CD4-positive, alpha-beta T cell treated with Interleukin-17A for 1 hour (primary cell): ENCODE data around the gene ZFP91.
A peak's percentile ranks its signal among the peaks of the same experiment; 100 is the strongest.
"Not testable (repeated sequence)": the region's sequence is repeated elsewhere in the genome, so short reads cannot be mapped to it uniquely, and the experiment has no call there.

Experiments
- DNase-seq: peaks from one replicate; pipeline ENCODE4 v3.0.0-alpha.2; 2020

ZFP91 gene, protein sequence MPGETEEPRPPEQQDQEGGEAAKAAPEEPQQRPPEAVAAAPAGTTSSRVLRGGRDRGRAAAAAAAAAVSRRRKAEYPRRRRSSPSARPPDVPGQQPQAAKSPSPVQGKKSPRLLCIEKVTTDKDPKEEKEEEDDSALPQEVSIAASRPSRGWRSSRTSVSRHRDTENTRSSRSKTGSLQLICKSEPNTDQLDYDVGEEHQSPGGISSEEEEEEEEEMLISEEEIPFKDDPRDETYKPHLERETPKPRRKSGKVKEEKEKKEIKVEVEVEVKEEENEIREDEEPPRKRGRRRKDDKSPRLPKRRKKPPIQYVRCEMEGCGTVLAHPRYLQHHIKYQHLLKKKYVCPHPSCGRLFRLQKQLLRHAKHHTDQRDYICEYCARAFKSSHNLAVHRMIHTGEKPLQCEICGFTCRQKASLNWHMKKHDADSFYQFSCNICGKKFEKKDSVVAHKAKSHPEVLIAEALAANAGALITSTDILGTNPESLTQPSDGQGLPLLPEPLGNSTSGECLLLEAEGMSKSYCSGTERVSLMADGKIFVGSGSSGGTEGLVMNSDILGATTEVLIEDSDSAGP

GRCh38 chr11:58578635-58579191 lies at the start of gene ZFP91:
Gene ZFP91 (plus strand): TSS chr11:58579063. CDS start chr11:58579282, 219 bp downstream.
- DNase-seq, result peak; percentile 98

- peak; percentile 53 for DNase-seq
Measured at GRCh38 chr11:58530236-58530635, 48.6 kb upstream of the ZFP91 start.

DNA sequence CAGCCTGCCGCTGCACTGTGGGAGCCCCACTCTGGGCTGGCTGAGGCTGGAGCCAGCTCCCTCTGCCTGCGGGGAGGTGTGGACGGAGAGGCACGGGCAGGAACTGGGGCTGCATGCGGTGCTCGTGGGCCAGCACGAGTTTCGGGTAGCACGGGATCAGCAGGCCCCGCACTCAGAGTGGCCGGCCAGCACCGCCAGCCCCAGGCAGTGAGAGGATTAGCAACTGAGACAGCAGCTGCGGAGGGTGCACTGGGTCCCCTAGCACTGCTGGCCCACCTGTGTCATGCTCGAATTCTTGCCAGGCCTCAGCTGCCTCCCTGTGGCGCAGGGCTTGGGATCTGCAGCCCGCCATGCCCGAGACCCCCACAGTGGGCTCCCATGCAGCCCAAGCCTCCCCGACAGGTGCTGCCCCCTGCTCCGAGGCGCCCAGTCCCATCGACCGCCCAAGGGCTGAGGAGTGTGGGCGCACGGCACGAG lies 47.0 kb upstream of the ZFP91 start:
- DNase-seq, result no peak

- DNase-seq, result no peak
Measured at GRCh38 chr11:58546841-58547240, 32.0 kb upstream of the ZFP91 start.

- no peak for DNase-seq
Measured at GRCh38 chr11:58549644-58550043, 29.2 kb upstream of the ZFP91 start.

- no peak for DNase-seq
Measured at GRCh38 chr11:58560842-58561241, 18.0 kb upstream of the ZFP91 start.

- no peak for DNase-seq
Measured at GRCh38 chr11:58561394-58562098, 17.3 kb upstream of the ZFP91 start.

DNA sequence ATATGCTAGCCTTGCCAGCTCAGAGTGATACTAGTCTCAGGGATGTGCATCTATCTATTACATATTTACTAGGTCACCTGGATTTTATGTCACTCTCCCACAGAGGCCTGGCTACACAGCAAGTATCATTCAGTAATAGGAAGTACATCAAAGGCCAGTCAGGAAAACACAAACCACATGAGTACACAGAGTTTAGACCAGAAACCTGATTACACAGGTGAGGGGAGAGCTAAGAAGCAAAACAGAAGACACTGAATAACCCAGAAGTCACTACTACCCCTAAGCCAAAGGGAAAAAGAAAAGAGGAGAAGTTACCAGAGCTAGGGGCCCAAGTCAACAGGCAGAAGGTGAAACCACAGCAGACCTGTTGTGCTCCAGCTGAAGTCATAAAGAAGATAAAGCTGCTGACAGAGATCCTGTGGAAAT lies 16.5 kb upstream of the ZFP91 start:
- peak; percentile 47 for DNase-seq

- DNase-seq, result peak; percentile 30
Measured at GRCh38 chr11:58564231-58564630, 14.6 kb upstream of the ZFP91 start.

DNA sequence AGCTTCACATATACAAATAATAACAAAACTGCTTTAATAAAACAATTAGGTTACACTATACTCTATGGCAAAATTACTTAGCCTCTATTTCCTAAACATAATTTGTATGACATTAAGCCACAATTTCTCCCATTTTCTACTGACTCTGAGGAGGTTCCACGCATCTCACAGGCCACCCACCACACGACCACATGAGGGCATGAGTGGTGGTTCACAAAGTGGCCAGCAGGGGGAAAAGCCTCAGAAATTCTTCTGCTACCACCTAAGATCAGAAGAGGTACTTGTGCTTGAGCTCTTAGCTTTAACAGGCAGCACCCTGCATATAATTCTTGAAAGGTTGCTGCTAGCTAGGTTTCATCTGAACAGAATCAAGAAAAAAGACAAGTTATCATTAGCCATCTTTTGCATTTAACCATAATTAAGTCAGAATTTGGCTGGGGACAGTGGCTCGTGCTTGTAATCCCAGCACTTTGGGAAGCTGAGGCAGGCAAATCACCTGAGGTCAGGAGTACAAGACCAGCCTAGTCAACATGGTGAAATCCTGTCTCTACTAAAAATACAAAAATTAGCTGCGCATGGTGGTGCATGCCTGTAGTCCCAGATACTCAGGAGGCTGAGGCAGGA lies 10.9 kb upstream of the ZFP91 start:
- peak; percentile 86 for DNase-seq

GRCh38 chr11:58572906-58573305 lies 6.0 kb upstream of the ZFP91 start:
- not testable (repeated sequence) for DNase-seq

DNA sequence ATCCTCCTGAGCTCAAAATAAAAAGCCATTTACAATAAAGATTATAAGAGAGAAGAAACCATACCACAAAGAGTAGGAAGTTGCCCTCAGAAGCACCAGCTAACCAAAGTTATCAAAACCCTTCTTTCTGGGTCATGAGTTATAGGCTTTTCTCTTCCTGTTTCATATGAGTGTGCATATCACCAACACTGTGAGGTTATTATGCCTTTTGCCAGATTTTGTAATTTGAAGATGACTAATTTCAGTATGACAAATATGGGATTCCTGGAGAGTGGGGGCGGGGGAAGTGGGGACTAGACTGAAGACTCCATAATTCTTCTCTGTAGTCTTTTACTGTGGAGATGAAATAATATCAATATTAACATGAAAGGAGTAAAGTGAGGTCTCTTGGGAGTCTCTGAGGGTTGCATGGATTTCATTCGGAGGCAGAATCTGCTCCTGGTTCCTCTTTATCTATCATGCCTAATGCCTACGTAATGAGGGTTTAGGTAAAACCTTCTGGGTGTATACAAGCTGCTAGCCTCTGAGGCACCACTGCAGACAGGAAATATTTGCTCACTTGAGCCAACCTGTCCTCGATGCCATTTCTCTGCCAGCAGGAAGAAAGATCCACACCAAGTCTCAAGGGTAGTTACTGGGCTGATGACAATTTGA lies 5.3 kb upstream of the ZFP91 start:
- DNase-seq, result peak; percentile 72

DNA sequence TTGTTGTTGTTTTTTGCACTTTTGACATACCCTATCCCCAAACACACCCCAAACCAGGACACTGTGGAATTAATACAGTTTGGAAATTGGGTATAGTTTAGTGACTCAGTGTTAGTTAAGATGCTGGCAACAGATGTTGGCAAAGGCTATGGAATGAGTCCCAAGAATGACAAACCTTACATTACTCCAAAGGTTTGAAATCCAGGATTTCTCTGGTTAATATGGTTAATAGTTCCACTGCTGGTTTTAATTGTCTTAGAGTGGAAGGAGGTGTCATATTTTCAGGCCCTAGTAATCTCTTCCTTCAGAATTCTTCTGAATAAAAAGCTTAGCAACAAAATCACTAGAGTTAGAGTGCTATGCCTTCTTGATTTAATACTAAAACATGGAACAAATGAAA lies 4.0 kb upstream of the ZFP91 start:
- DNase-seq, result no peak

DNA sequence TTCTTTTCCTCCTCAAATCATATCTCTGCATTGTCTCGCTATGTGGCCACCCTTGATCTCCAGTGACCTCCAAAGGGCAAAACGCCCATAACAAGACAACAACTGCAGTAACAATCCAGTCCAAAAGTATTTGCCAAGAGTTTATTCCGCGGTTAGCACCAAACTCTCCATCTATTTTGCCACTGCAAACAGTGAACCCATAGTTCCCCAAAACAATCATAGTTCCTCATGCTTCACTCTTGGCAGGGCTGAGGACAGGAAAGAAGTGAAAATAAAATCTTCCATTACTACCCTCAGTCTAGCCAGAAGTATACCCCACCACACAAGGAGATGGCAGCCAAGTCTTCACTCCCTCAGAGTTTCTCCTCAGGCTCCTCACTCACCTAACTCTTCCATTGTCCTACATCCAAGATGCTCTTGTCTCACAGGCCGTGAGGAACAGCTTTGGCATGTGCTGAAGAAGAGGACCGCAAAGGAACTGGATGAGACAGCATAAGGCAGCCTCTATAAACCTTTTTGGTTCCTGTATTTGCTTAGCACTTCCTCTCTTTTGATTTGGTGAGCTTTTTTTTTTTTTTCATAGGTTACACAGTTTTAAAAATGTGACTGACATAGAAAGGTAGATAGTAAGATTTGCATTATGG lies 3.4 kb upstream of the ZFP91 start, which contains the start of gene LPXN:
Gene LPXN (minus strand): TSS at position 480 of the 644 bp plus-strand sequence. CDS start 84 bp downstream, at position 396.
- peak; percentile 80 for DNase-seq

DNA sequence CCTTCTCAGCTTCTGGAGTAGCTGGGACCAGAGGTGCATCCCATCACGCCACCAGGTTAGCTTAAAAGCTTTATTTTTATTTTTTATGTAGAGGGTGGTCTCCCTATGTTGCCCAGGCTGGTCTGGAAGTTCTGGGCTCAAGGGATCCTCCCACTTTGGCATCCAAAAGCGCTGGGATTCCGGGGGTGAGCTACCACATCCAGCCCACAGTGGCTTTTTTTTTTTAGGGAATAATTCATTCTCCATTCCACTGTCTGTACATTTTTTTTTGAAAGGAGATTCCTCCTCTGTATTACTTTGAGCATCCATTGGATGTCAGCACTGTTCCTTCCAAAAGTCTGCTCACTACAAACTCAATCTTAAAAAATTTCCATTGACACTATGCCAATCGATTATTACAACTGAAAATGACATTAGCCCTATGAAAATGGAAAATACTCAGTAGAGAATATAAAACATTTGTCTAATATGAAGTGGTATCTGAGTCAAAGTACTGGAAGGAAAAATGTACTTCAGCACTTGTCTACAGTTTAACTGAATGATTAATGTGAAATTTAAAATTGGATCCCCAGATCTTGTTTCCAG lies 1.9 kb upstream of the ZFP91 start:
- DNase-seq, result peak; percentile 44

GRCh38 chr11:58577555-58578135 lies 1.2 kb upstream of the ZFP91 start:
- peak; percentile 91 for DNase-seq

DNA sequence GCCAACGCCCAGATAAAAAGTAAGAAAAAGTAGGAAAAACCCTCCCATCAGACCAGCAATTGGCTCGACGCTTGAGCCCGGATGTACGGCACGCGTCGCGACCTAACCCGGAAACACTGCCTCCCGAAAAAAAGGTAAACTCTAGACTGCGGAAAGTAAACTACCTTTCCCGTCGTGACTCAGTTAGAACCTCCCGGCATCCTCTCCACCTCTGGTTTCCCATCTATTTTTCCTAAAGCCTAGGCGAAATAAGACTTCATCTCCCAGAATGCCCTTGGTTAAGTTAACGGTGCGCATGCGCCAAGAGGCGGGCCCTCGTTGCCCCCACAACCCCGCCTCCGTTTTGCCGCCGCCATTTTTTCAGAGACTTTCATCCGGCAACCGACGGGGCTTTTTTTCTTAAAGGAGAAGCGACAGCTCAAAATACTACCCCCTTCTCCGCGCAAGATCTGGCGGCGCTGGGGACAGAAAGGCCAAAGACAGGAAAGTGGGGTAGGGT lies 678 bp upstream of the ZFP91 start:
- DNase-seq, result peak; percentile 97

DNA sequence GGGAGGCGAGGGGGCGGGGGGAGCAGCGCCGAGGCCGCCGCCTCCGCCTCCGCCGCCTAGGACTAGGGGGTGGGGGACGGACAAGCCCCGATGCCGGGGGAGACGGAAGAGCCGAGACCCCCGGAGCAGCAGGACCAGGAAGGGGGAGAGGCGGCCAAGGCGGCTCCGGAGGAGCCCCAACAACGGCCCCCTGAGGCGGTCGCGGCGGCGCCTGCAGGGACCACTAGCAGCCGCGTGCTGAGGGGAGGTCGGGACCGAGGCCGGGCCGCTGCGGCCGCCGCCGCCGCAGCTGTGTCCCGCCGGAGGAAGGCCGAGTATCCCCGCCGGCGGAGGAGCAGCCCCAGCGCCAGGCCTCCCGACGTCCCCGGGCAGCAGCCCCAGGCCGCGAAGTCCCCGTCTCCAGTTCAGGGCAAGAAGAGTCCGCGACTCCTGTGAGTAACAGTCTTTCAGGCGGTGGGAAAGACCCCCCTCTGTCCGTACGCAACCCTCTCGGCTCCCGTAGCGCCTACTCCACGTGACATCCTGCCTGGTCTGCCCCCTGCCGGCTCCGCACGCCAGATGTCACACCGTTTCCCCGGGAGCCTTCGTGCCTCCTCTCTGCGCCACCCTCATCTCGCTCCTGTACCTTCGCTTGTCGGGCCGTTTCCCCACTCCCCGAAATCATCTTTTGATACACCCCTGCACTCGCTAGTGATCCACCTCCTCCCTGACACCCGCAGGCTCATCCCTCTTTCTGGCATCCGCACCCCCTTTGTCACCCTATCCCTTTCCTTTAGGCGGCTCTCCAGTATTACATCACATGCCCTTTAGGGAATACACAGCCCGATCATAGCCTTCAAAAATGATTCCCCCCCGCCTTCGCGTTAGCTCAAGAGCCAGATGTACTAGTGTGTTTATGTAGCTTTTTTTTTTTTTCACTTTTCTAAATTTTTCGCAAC lies 598 bp downstream of the ZFP91 start:
- peak; percentile 94 for DNase-seq

DNA sequence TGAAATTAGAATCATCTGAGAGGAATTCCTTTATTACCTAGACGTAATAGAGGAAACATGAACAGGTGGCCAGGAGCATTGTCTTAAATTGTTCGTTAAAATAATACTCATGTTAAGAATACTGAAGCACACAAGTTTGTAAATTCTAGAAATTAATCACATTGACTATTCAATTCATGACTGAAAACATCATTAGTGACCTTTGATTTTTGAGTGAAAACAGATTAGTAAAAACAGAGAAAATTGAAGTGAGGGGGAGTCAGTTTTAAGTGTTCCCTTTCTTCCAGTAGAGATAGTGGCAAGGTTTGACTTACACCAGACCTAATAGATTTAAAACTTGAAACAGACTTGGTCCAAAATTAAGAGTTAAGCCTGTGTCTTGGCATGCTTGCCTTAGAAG lies 1.4 kb downstream of the ZFP91 start:
- DNase-seq, result no peak
